SKM-1 (cell line): ENCODE measurements around the gene PDIA4.

ENCODE experiments used
- DNase-seq: peaks from one replicate; lab custom pipeline; 2025; ENCODE audit not compliant: unreplicated experiment; lab: John Stamatoyannopoulos, UW

Gene PDIA4

GRCh38 chr7:148972375-148972774 lies 55.9 kb downstream of the PDIA4 start:
- DNase-seq, result no peak

GRCh38 chr7:148967602-148968001 lies 60.7 kb downstream of the PDIA4 start:
- DNase-seq, result no peak

DNA sequence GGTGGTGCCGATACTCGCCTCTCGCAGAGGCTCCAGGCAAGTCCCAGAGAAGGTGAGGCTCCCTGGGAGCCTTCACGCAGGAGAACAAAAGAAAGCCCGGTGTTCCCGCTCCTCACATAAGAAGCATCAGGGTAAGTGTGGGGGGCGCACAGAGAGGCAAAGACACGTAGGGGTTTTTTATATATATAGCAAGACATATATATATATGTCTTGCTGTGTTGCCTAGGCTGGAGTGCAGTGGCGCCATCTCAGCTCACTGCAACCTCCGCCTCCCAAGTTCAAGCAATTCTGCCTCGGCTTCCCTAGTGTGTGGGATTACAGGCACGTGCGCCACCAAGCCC lies 61.3 kb downstream of the PDIA4 start:
- no peak for DNase-seq

GRCh38 chr7:148964483-148965267 lies 63.6 kb downstream of the PDIA4 start:
- DNase-seq, result no peak

- DNase-seq, result no peak
Measured at GRCh38 chr7:148963583-148964482, 64.5 kb downstream of the PDIA4 start.

- DNase-seq, result no peak
Measured at GRCh38 chr7:148962823-148963582, 65.3 kb downstream of the PDIA4 start.

GRCh38 chr7:148962440-148962822 lies 65.9 kb downstream of the PDIA4 start:
- DNase-seq, result no peak

GRCh38 chr7:148959726-148960125 lies 68.6 kb downstream of the PDIA4 start:
- no peak for DNase-seq

DNA sequence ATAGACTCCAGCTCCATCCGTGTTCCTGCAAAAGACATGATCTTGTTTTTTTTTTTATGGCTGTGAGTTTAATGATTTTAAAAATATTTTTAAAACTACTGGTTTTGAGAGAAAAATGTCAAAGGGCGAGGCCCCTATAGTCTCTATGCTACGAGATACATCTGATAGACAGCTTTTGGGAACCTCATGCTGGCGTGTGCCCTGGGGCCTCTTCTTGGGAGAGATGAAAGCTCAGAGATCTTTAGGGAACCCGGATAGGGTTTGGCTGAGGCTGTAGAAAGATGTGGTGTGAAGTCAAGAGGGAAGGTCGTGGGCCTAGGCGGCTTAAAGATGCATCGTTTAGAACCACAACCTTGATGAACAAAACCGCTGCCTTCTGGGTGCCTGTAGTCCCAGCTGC lies 70.2 kb downstream of the PDIA4 start:
- no peak for DNase-seq

DNA sequence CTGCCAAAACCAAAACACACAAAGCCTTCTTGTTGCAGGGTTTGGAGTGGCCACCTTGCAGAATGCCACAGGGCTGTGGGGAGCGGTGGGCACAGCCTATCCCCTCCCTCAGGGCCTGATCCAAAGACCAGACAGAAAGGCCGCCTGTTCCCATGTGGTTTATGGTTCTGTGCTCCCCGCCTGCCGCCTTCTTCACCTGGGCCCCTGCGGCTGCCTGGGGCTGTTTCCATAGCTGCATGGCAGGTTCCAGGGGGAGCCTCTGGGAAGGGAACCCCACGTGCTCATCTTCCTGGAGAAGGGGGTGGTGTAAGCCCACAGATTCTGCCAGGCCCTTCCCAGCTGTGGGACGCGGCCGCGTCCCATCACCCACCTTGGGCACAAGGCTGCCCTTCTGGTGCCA lies 73.5 kb downstream of the PDIA4 start:
- DNase-seq, result no peak

DNA sequence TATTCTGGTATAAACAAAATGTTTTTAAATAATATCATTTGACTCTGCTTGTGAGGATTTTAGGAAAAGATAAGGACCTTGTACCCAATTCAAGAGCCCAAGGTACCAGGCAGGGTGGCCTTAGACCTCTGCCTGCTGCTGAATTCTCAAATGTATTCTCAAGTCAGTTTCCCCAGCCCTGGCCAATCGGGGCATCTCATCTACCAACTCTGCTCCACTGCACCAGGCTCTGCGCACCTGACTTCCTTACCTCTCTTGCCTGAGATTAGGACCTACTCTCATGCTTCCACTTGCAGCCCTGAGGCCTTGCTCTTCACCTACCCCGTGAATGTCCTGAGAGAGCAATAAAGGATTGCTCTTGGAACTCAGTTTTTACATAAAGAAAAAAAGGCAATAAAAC lies 74.6 kb downstream of the PDIA4 start:
- no peak for DNase-seq
